Measurements from ENCODE around the gene NAPA.

NAPA gene

GRCh38 chr19:47542030-47542475 lies 27.2 kb upstream of the NAPA start:
- peak overlapping the region; percentile 95 for H3K27ac ChIP-seq (ENCODE audit: low read depth, low read length, severe bottlenecking)
- H3K4me1 ChIP-seq (ENCODE audit: control insufficient read depth, insufficient read depth, low read length, poor library complexity, severe bottlenecking): peaks cover 15% of the 10 kb centered on the region

GRCh38 chr19:47541518-47541917 lies 26.7 kb upstream of the NAPA start:
- no peaks in the 10 kb centered on the region for H3K9me3 ChIP-seq (ENCODE audit: control insufficient read depth, low read length)
- H3K27ac ChIP-seq (ENCODE audit: low read depth, low read length, severe bottlenecking): peak overlapping the region; percentile 95
- WGBS, 2 experiments (ENCODE audit: insufficient coverage in 2 of 2): 100% methylated on average over 1 to 2 of the region's 6 CpGs
- no peaks in the 10 kb centered on the region for H3K36me3 ChIP-seq (ENCODE audit: control insufficient read depth, insufficient read depth, low read length)
- H3K4me1 ChIP-seq (ENCODE audit: control insufficient read depth, insufficient read depth, low read length, poor library complexity, severe bottlenecking): peaks cover 15% of the 10 kb centered on the region
- no peak overlapping the region for H3K4me3 ChIP-seq (ENCODE audit: extremely low read depth, insufficient read depth, low read length, poor library complexity, severe bottlenecking)

More at GRCh38 chr19:47542030-47542475, 27.2 kb upstream of the NAPA start:
- Histone ChIP-seq H3K4me3 (ENCODE audit: extremely low read depth, insufficient read depth, low read length, poor library complexity, severe bottlenecking) (no peak overlapping the region), H3K36me3 (ENCODE audit: control insufficient read depth, insufficient read depth, low read length) (no peaks in the 10 kb centered on the region), H3K9me3 (ENCODE audit: control insufficient read depth, low read length) (no peaks in the 10 kb centered on the region)
- WGBS, 2 experiments (ENCODE audit: insufficient coverage in 2 of 2): 60 to 73% methylated on average over 4 to 6 of the region's 9 CpGs

- H3K36me3 ChIP-seq (ENCODE audit: control insufficient read depth, insufficient read depth, low read length): no peaks in the 10 kb centered on the region
- WGBS, 2 experiments (ENCODE audit: insufficient coverage in 2 of 2): 43 to 50% methylated on average over 3 of the region's 4 CpGs
- peak overlapping the region; percentile 95 for H3K27ac ChIP-seq (ENCODE audit: low read depth, low read length, severe bottlenecking)
- H3K9me3 ChIP-seq (ENCODE audit: control insufficient read depth, low read length): no peaks in the 10 kb centered on the region
- H3K4me3 ChIP-seq (ENCODE audit: extremely low read depth, insufficient read depth, low read length, poor library complexity, severe bottlenecking): no peak overlapping the region
- H3K4me1 ChIP-seq (ENCODE audit: control insufficient read depth, insufficient read depth, low read length, poor library complexity, severe bottlenecking): peaks cover 15% of the 10 kb centered on the region
These were observed 25.9 kb upstream of the NAPA start for GRCh38 chr19:47540748-47541147.

- 70 to 77% methylated on average over 9 to 11 of the region's 12 CpGs for WGBS, 2 experiments (ENCODE audit: insufficient coverage in 2 of 2)
- Histone ChIP-seq H3K9me3 (ENCODE audit: control insufficient read depth, low read length) (no peaks in the 10 kb centered on the region), H3K36me3 (ENCODE audit: control insufficient read depth, insufficient read depth, low read length) (no peaks in the 10 kb centered on the region), H3K4me3 (ENCODE audit: extremely low read depth, insufficient read depth, low read length, poor library complexity, severe bottlenecking) (no peak overlapping the region), H3K4me1 (ENCODE audit: control insufficient read depth, insufficient read depth, low read length, poor library complexity, severe bottlenecking) (peaks cover 15% of the 10 kb centered on the region), H3K27ac (ENCODE audit: low read depth, low read length, severe bottlenecking) (peak overlapping the region; percentile 30)
These were observed 25.0 kb upstream of the NAPA start for GRCh38 chr19:47539747-47540311.

GRCh38 chr19:47538812-47539211 lies 23.9 kb upstream of the NAPA start:
- H3K9me3 ChIP-seq (ENCODE audit: control insufficient read depth, low read length): no peaks in the 10 kb centered on the region
- H3K4me1 ChIP-seq (ENCODE audit: control insufficient read depth, insufficient read depth, low read length, poor library complexity, severe bottlenecking): peaks cover 15% of the 10 kb centered on the region
- H3K4me3 ChIP-seq (ENCODE audit: extremely low read depth, insufficient read depth, low read length, poor library complexity, severe bottlenecking): no peak overlapping the region
- 90 to 95% methylated on average over 4 to 5 of the region's 5 CpGs for WGBS, 2 experiments (ENCODE audit: insufficient coverage in 2 of 2)
- H3K36me3 ChIP-seq (ENCODE audit: control insufficient read depth, insufficient read depth, low read length): no peaks in the 10 kb centered on the region
- no peak overlapping the region for H3K27ac ChIP-seq (ENCODE audit: low read depth, low read length, severe bottlenecking)

GRCh38 chr19:47537493-47537892 lies 22.6 kb upstream of the NAPA start:
- H3K9me3 ChIP-seq (ENCODE audit: control insufficient read depth, low read length): no peaks in the 10 kb centered on the region
- 92 to 100% methylated on average over 2 to 3 of the region's 4 CpGs for WGBS, 2 experiments (ENCODE audit: insufficient coverage in 2 of 2)
- no peaks in the 10 kb centered on the region for H3K36me3 ChIP-seq (ENCODE audit: control insufficient read depth, insufficient read depth, low read length)

GRCh38 chr19:47534628-47535027 lies 19.8 kb upstream of the NAPA start:
- no peak overlapping the region for H3K27ac ChIP-seq (ENCODE audit: low read depth, low read length, severe bottlenecking)
- H3K4me3 ChIP-seq (ENCODE audit: extremely low read depth, insufficient read depth, low read length, poor library complexity, severe bottlenecking): no peak overlapping the region
- no CpG with 5 or more reads among the region's 1 CpG for WGBS, 2 experiments (ENCODE audit: insufficient coverage in 2 of 2)
- no peaks in the 10 kb centered on the region for H3K9me3 ChIP-seq (ENCODE audit: control insufficient read depth, low read length)
- no peaks in the 10 kb centered on the region for H3K36me3 ChIP-seq (ENCODE audit: control insufficient read depth, insufficient read depth, low read length)
- no peaks in the 10 kb centered on the region for H3K4me1 ChIP-seq (ENCODE audit: control insufficient read depth, insufficient read depth, low read length, poor library complexity, severe bottlenecking)

More at GRCh38 chr19:47537493-47537892, 22.6 kb upstream of the NAPA start:
- Histone ChIP-seq H3K27ac (ENCODE audit: low read depth, low read length, severe bottlenecking) (no peak overlapping the region), H3K4me3 (ENCODE audit: extremely low read depth, insufficient read depth, low read length, poor library complexity, severe bottlenecking) (no peak overlapping the region), H3K4me1 (ENCODE audit: control insufficient read depth, insufficient read depth, low read length, poor library complexity, severe bottlenecking) (peaks cover 15% of the 10 kb centered on the region)

- Histone ChIP-seq H3K4me1 (ENCODE audit: control insufficient read depth, insufficient read depth, low read length, poor library complexity, severe bottlenecking) (no peaks in the 10 kb centered on the region), H3K9me3 (ENCODE audit: control insufficient read depth, low read length) (no peaks in the 10 kb centered on the region), H3K36me3 (ENCODE audit: control insufficient read depth, insufficient read depth, low read length) (no peaks in the 10 kb centered on the region), H3K27ac (ENCODE audit: low read depth, low read length, severe bottlenecking) (no peak overlapping the region), H3K4me3 (ENCODE audit: extremely low read depth, insufficient read depth, low read length, poor library complexity, severe bottlenecking) (no peak overlapping the region)
- WGBS, 2 experiments (ENCODE audit: insufficient coverage in 2 of 2): 75 to 84% methylated on average over 11 to 14 of the region's 14 CpGs
These were observed 17.0 kb upstream of the NAPA start for GRCh38 chr19:47531640-47532387.

GRCh38 chr19:47529018-47529742 lies 14.3 kb upstream of the NAPA start:
- H3K4me3 ChIP-seq (ENCODE audit: extremely low read depth, insufficient read depth, low read length, poor library complexity, severe bottlenecking): no peak overlapping the region
- H3K36me3 ChIP-seq (ENCODE audit: control insufficient read depth, insufficient read depth, low read length): no peaks in the 10 kb centered on the region
- no peak overlapping the region for H3K27ac ChIP-seq (ENCODE audit: low read depth, low read length, severe bottlenecking)
- H3K9me3 ChIP-seq (ENCODE audit: control insufficient read depth, low read length): no peaks in the 10 kb centered on the region
- no peaks in the 10 kb centered on the region for H3K4me1 ChIP-seq (ENCODE audit: control insufficient read depth, insufficient read depth, low read length, poor library complexity, severe bottlenecking)
- 84 to 86% methylated on average over 14 to 16 of the region's 16 CpGs for WGBS, 2 experiments (ENCODE audit: insufficient coverage in 2 of 2)

- no peak overlapping the region for H3K4me3 ChIP-seq (ENCODE audit: extremely low read depth, insufficient read depth, low read length, poor library complexity, severe bottlenecking)
- no peaks in the 10 kb centered on the region for H3K36me3 ChIP-seq (ENCODE audit: control insufficient read depth, insufficient read depth, low read length)
- H3K27ac ChIP-seq (ENCODE audit: low read depth, low read length, severe bottlenecking): no peak overlapping the region
- WGBS, 2 experiments (ENCODE audit: insufficient coverage in 2 of 2): 95 to 100% methylated on average over 2 of the region's 3 CpGs
- no peaks in the 10 kb centered on the region for H3K9me3 ChIP-seq (ENCODE audit: control insufficient read depth, low read length)
- peaks cover 4% of the 10 kb centered on the region for H3K4me1 ChIP-seq (ENCODE audit: control insufficient read depth, insufficient read depth, low read length, poor library complexity, severe bottlenecking)
These were observed 11.9 kb upstream of the NAPA start for GRCh38 chr19:47526798-47527197.
